ENCODE data around the gene STK38. TPM values are rescaled to one million over a fixed set of nuclear protein-coding genes. Genes with fewer than 3 reads are reported as not detected.

STK38 gene
- total RNA-seq, 1 experiment from 2014 or later: 27.5 TPM

DNA sequence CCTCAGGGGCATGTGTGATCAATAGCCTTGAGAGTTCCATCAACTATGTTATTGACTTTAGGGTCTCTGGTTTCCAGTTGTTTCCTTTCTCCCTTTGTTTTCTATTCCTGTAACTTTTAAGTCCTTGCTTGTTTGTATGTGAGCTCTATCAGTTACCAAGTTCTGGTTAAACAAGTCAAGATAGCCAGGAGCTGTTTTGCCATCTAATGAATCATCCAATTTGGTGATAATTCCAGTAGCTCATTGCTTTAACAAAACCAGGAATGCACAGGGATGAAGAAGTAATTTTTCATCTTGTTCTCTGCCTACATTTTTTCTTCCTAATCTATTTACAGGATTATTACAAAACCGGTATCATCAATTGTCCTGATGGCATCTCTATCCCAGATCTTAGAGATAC, 68.0 kb downstream of the STK38 start:
- no peaks in the 10 kb centered on the region for H3K27me3 ChIP-seq (replicated peaks; ENCODE audit: control insufficient read depth, insufficient read depth, low read length)
- ChIA-PET CTCF (interaction anchor here (1.0 kb wide), 1 partner anchor 56 kb away, joined by 3 read pairs; no protein-coding TSS in a partner anchor), POLR2A (no interaction called here)
- no peak overlapping the region for H3K4me3 ChIP-seq (ENCODE audit: low read depth, low read length)
- Mint-ChIP-seq H3K4me3 (ENCODE audit: unreplicated experiment) (no peak overlapping the region), H3K4me1 (ENCODE audit: low read depth, unreplicated experiment) (no peaks in the 10 kb centered on the region), H3K36me3 (ENCODE audit: insufficient read depth, unreplicated experiment) (peaks cover 62% of the 10 kb centered on the region), H3K9me3 (ENCODE audit: unreplicated experiment) (no peaks in the 10 kb centered on the region), H3K27ac (ENCODE audit: unreplicated experiment) (no peak overlapping the region), H3K27me3 (ENCODE audit: insufficient read depth, unreplicated experiment) (no peaks in the 10 kb centered on the region)
- DNase-seq: no peak
- no peaks in the 10 kb centered on the region for H3K36me3 ChIP-seq (ENCODE audit: control insufficient read depth, insufficient read depth, low read length)
- no peaks in the 10 kb centered on the region for H3K4me1 ChIP-seq
- intact Hi-C loops (cut with micrococcal nuclease; ENCODE audit: unreplicated experiment): no loop called here
- no TSS peak for BruUV-seq (replicated peaks)
- TF ChIP-seq, protein P1, sequence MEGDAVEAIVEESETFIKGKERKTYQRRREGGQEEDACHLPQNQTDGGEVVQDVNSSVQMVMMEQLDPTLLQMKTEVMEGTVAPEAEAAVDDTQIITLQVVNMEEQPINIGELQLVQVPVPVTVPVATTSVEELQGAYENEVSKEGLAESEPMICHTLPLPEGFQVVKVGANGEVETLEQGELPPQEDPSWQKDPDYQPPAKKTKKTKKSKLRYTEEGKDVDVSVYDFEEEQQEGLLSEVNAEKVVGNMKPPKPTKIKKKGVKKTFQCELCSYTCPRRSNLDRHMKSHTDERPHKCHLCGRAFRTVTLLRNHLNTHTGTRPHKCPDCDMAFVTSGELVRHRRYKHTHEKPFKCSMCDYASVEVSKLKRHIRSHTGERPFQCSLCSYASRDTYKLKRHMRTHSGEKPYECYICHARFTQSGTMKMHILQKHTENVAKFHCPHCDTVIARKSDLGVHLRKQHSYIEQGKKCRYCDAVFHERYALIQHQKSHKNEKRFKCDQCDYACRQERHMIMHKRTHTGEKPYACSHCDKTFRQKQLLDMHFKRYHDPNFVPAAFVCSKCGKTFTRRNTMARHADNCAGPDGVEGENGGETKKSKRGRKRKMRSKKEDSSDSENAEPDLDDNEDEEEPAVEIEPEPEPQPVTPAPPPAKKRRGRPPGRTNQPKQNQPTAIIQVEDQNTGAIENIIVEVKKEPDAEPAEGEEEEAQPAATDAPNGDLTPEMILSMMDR (IDR thresholded peaks at IDR 0.05; ENCODE audit: insufficient read depth in 1 of 2, low read depth in 1 of 2, low read length in 1 of 2, severe bottlenecking in 1 of 2, unreplicated experiment in 1 of 2): no peak
- H3K9me3 ChIP-seq: no peaks in the 10 kb centered on the region

DNA sequence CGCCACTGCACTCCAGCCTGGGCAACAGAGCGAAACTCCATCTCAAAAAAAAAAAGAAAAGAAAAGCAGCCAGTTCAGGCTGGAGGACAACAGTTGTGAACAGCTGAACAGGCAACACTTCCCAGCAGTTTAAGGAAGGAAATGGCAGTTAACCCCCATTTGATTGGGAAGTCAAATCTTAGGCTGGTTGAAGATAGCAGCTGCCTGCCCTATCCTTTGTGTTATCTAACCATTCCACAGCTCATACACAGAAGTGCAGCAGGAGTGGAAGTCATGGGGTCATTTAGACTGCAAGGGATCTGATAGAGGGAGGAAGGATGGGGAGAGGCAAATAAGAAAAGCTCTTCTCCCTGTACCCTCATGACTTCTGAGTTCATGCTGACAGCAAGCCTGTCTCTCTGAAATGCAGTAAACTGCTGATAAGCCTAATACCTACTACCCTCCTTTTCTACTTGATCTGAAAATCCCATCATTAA, 69.2 kb downstream of the STK38 start:
- DNase-seq: no peak
- H3K36me3 Mint-ChIP-seq (ENCODE audit: insufficient read depth, unreplicated experiment): peaks cover 53% of the 10 kb centered on the region
- no peaks in the 10 kb centered on the region for H3K9me3 Mint-ChIP-seq (ENCODE audit: unreplicated experiment)
- Histone ChIP-seq H3K36me3 (ENCODE audit: control insufficient read depth, insufficient read depth, low read length) (no peaks in the 10 kb centered on the region), H3K4me1 (no peaks in the 10 kb centered on the region), H3K27me3 (replicated peaks; ENCODE audit: control insufficient read depth, insufficient read depth, low read length) (no peaks in the 10 kb centered on the region), H3K9me3 (no peaks in the 10 kb centered on the region), H3K4me3 (ENCODE audit: low read depth, low read length) (no peak overlapping the region)
- ChIA-PET CTCF (interaction anchor here (1.0 kb wide), 1 partner anchor 55 kb away, joined by 3 read pairs; no protein-coding TSS in a partner anchor), POLR2A (interaction anchor here (0.6 kb wide), 1 partner anchor 95 kb away, joined by 3 read pairs; no protein-coding TSS in a partner anchor)
- no TSS peak for BruUV-seq (replicated peaks)
- intact Hi-C loops (cut with micrococcal nuclease; ENCODE audit: unreplicated experiment): no loop called here
- no peak overlapping the region for H3K4me3 Mint-ChIP-seq (ENCODE audit: unreplicated experiment)
- no peaks in the 10 kb centered on the region for H3K27me3 Mint-ChIP-seq (ENCODE audit: insufficient read depth, unreplicated experiment)
- TF ChIP-seq, protein P1 (IDR thresholded peaks at IDR 0.05; ENCODE audit: insufficient read depth in 1 of 2, low read depth in 1 of 2, low read length in 1 of 2, severe bottlenecking in 1 of 2, unreplicated experiment in 1 of 2): no peak
- no peaks in the 10 kb centered on the region for H3K4me1 Mint-ChIP-seq (ENCODE audit: low read depth, unreplicated experiment)
- H3K27ac Mint-ChIP-seq (ENCODE audit: unreplicated experiment): no peak overlapping the region

DNA sequence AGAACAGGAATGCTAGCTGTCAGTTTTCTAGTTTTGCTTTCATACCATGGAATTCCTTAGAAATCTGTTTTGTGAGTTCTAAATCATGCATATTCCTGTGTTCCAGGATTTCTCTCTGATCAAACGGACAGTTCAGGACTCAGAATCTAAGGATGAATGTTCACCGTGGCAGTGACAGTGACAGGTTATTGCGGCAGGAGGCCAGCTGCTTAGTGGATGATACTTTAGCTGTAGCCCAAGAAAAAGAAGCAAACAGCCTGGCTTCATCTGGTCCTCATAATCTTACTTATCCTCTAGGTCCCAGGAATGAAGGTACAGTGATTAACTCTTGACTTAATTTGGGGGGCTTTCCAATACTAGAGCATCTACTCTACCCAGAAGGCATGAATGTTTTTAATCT, 77.3 kb downstream of the STK38 start:
- Mint-ChIP-seq H3K27ac (ENCODE audit: unreplicated experiment) (no peak overlapping the region), H3K4me1 (ENCODE audit: low read depth, unreplicated experiment) (no peaks in the 10 kb centered on the region), H3K27me3 (ENCODE audit: insufficient read depth, unreplicated experiment) (no peaks in the 10 kb centered on the region), H3K36me3 (ENCODE audit: insufficient read depth, unreplicated experiment) (peaks cover 31% of the 10 kb centered on the region), H3K9me3 (ENCODE audit: unreplicated experiment) (no peaks in the 10 kb centered on the region), H3K4me3 (ENCODE audit: unreplicated experiment) (no peak overlapping the region)
- no peak overlapping the region for H3K4me3 ChIP-seq (ENCODE audit: low read depth, low read length)
- POLR2A ChIA-PET: no interaction called here
- CTCF ChIA-PET: no interaction called here
- H3K27me3 ChIP-seq (replicated peaks; ENCODE audit: control insufficient read depth, insufficient read depth, low read length): no peaks in the 10 kb centered on the region
- no peaks in the 10 kb centered on the region for H3K36me3 ChIP-seq (ENCODE audit: control insufficient read depth, insufficient read depth, low read length)
- intact Hi-C loops (cut with micrococcal nuclease; ENCODE audit: unreplicated experiment): no loop called here
- TF ChIP-seq, protein P1 (IDR thresholded peaks at IDR 0.05; ENCODE audit: insufficient read depth in 1 of 2, low read depth in 1 of 2, low read length in 1 of 2, severe bottlenecking in 1 of 2, unreplicated experiment in 1 of 2): no peak
- no peaks in the 10 kb centered on the region for H3K4me1 ChIP-seq
- no peak for DNase-seq
- BruUV-seq (replicated peaks): no TSS peak
- no peaks in the 10 kb centered on the region for H3K9me3 ChIP-seq

All from Caco-2 (cell line).